GM12878 (cell line): ENCODE measurements around the gene IRF8. TPM values are rescaled to one million over a fixed set of nuclear protein-coding genes. Genes with fewer than 3 reads are reported as not detected.

Experiments used
- ATAC-seq: fragments of 200-7000 bp; cut with Tn5 transposase; 3 replicates; pipeline ENCODE4 v1.9.1; 2020; ENCODE audit warnings: mild to moderate bottlenecking, moderate library complexity
- BruUV-seq: library from RNA; stranded (reverse); fragments of 400-500 nt; replicated peaks from 2 replicates; lab custom pipeline; 2021; lab: Mats Ljungman, UMichigan
- CTCF ChIA-PET: fragments of 300-600 bp; sonication (Branson Sonifier 250); formaldehyde crosslinking; extraction: SDS; loops from one replicate; lab custom pipeline; 2021; ENCODE audit warnings: inconsistent platforms; lab: Yijun Ruan, JAX
- POLR2A ChIA-PET: fragments of 350-600 bp; formaldehyde crosslinking; extraction: SDS; loops from one replicate; lab custom pipeline; 2021; ENCODE audit warnings: inconsistent platforms; lab: Charles Lee
- RAD21 ChIA-PET: fragments of 300-600 bp; sonication (Branson Sonifier 250); formaldehyde crosslinking; loops from one replicate; lab custom pipeline; 2023; ENCODE audit warnings: antibody characterized with exemption; ENCODE audit not compliant: unreplicated experiment; lab: Charles Lee
- SMC1A ChIA-PET: fragments of 300-600 bp; sonication (Branson Sonifier 250); formaldehyde crosslinking; loops from one replicate; lab custom pipeline; 2023; ENCODE audit not compliant: unreplicated experiment, uncharacterized antibody; lab: Charles Lee
- DNase-seq: peaks from one replicate; pipeline ENCODE4 v3.0.0-alpha.2; 2011; ENCODE audit warnings: low read depth, low spot score
- FAIRE-seq: peaks from 3 replicates; lab custom pipeline; 2011; peaks lifted over from hg19 to GRCh38; lab: Jason Lieb, UNC
- H2AFZ ChIP-seq: 2 replicates; pipeline ENCODE4 v1.6.0; 2011; ENCODE audit warnings: low read depth, low read length, control low read depth; ENCODE audit not compliant: control insufficient read depth
- H3K27ac ChIP-seq: 2 replicates; pipeline ENCODE4 v1.5.1; 2011; ENCODE audit warnings: control low read depth; ENCODE audit not compliant: control insufficient read depth, insufficient read depth
- H3K27me3 ChIP-seq, 2 experiments: replicated peaks in 1 of 2; 2 replicates each; pipeline versions ENCODE4 v1.6.0 to v1.6.1; 2011; ENCODE audit warnings: low read length in 1 of 2; ENCODE audit not compliant: control insufficient read depth in 2 of 2, insufficient read depth in 2 of 2
- H3K36me3 ChIP-seq, 2 experiments: 2 replicates each; pipeline ENCODE4 v1.5.1; 2011; ENCODE audit warnings: low read length in 1 of 2; ENCODE audit not compliant: control insufficient read depth in 2 of 2, insufficient read depth in 2 of 2
- H3K4me1 ChIP-seq: 2 replicates; pipeline ENCODE4 v1.6.1; 2011; ENCODE audit warnings: mild to moderate bottlenecking, low read length, moderate library complexity, mixed read lengths; ENCODE audit not compliant: control insufficient read depth, insufficient read depth
- H3K4me2 ChIP-seq: 2 replicates; pipeline ENCODE4 v1.6.0; 2011; ENCODE audit warnings: control low read depth; ENCODE audit not compliant: control insufficient read depth, insufficient read depth
- H3K4me3 ChIP-seq: fragments of 200-600 bp; sonication (generic); 2 replicates; pipeline ENCODE4 v1.5.1; 2016
- H3K79me2 ChIP-seq: 2 replicates; pipeline ENCODE4 v1.6.0; 2011; ENCODE audit warnings: low read length; ENCODE audit not compliant: control insufficient read depth, insufficient read depth
- H3K9ac ChIP-seq: 2 replicates; pipeline ENCODE4 v1.8.0; 2011; ENCODE audit warnings: low read length, control low read depth, mixed read lengths; ENCODE audit not compliant: control insufficient read depth, insufficient read depth
- H3K9me3 ChIP-seq: replicated peaks from 3 replicates; pipeline ENCODE4 v1.5.1; 2011; ENCODE audit warnings: mild to moderate bottlenecking, low read length; ENCODE audit not compliant: control insufficient read depth, insufficient read depth
- H4K20me1 ChIP-seq: 2 replicates; pipeline ENCODE4 v1.6.0; 2011; ENCODE audit not compliant: control insufficient read depth, insufficient read depth
- SP1 ChIP-seq: IDR thresholded peaks from one replicate; pipeline ENCODE4 v1.6.1; 2011; ENCODE audit warnings: low read depth, low read length
- TBL1XR1 ChIP-seq: IDR thresholded peaks from 2 replicates; pipeline ENCODE4 v1.6.1; 2012; ENCODE audit warnings: low read depth, low read length, improper control_type of control experiment
- ZNF24 ChIP-seq: fragments of 450-650 bp; IDR thresholded peaks from 2 replicates; pipeline ENCODE4 v1.6.1; 2017; ENCODE audit warnings: antibody characterized with exemption, mild to moderate bottlenecking
- WGBS: methylation state at CpG from one replicate; pipeline ENCODE4 v1.1.6; 2016; ENCODE audit warnings: low lambda C conversion rate; ENCODE audit not compliant: insufficient replicate concordance, insufficient coverage; ENCODE audit errors: missing lambda C conversion rate; 5-methylcytosine and 5-hydroxymethylcytosine counted together
- in situ Hi-C: fragments of 300-500 bp; cut with MboI; formaldehyde crosslinking; loops from 9 replicates; pipeline ENCODE4 v1.14.3; 2018; ENCODE audit warnings: mixed read lengths
- intact Hi-C: fragments of 100-400 bp; cut with micrococcal nuclease; formaldehyde crosslinking; loops from one replicate; pipeline ENCODE4 v1.14.2; 2022; ENCODE audit not compliant: unreplicated experiment
- polyA plus RNA-seq, 11 experiments: library from polyadenylated mRNA; depleted of rRNA in 4 of 11; unstranded in 6 of 11; stranded (reverse) in 5 of 11; fragments of >200 nt; fragmentation: Nextera tagmentation in 4 of 11; fragmentation: Illumina TruSeq in 1 of 11; extraction: Ambion mirVana in 4 of 11; extraction: Trizol in 1 of 11; gene quantifications; 1 replicate in 1 of 11; 2 replicates in 10 of 11; pipeline versions ENCODE4 v1.2.1 to v1.2.3, GENCODE V29; 2011 to 2016; ENCODE audit warnings: inconsistent platforms in 2 of 11, missing spikeins in 2 of 11, low read depth in 1 of 11
- total RNA-seq, 4 experiments: library from RNA; depleted of rRNA in 3 of 4; stranded (reverse); fragments of >200 nt in 3 of 4; fragmentation: Illumina TruSeq in 1 of 4; extraction: Trizol in 1 of 4; gene quantifications; 2 replicates each; pipeline versions ENCODE4 v1.2.1 to v1.2.3, GENCODE V29; 2013 to 2021
- TF ChIP-seq, protein P1 (sequence below), 3 experiments: IDR thresholded peaks in 2 of 3; conservative IDR thresholded peaks in 1 of 3; 2 replicates each; pipeline ENCODE4 v1.5.1; 2011; ENCODE audit warnings: low read depth in 3 of 3, low read length in 3 of 3, mild to moderate bottlenecking in 3 of 3, control low read depth in 2 of 3, moderate library complexity in 2 of 3, inconsistent platforms in 1 of 3, mixed read lengths in 1 of 3; ENCODE audit not compliant: control insufficient read depth in 2 of 3, insufficient read depth in 1 of 3; ENCODE audit errors: extremely low read depth in 1 of 3

IRF8 gene
- total and polyA plus RNA-seq, 10 of the 15 experiments (the other 5 are each of a cell fraction or from before 2014, with no cell fraction given) = 17.1 to 237 (median 172) TPM

GRCh38 chr16:85892760-85893159 lies 6.2 kb upstream of the IRF8 start:
- RAD21 ChIA-PET = interaction anchor here (1.2 to 16.0 kb wide), 7 partner anchors 10 to 123 kb away, joined by 3 to 211 read pairs (median 5); no protein-coding TSS in a partner anchor
- intact Hi-C loops (no loop called here), in situ Hi-C loops (no loop called here)
- POLR2A ChIA-PET = interaction anchor here (0.6 to 1.5 kb wide), 2 partner anchors 9 to 80 kb away, joined by 3 to 5 read pairs; no protein-coding TSS in a partner anchor
- Histone ChIP-seq H3K9me3 (no peaks in the 10 kb centered on the region), H3K4me2 (no peak overlapping the region), H3K27ac (no peak overlapping the region), H2AFZ (no peak overlapping the region), H3K4me1 (peaks cover 16% of the 10 kb centered on the region), H3K9ac (no peak overlapping the region), H3K4me3 (no peak overlapping the region), H3K36me3 (no peaks in the 10 kb centered on the region), H3K79me2 (no peaks in the 10 kb centered on the region), H4K20me1 (no peaks in the 10 kb centered on the region), H3K27me3 (no peaks in the 10 kb centered on the region)
- WGBS = 65% methylated on average over 4 of the region's 4 CpGs
- ATAC-seq (no peak), FAIRE-seq (no peak), DNase-seq (no peak)
- TF ChIP-seq TBL1XR1 = no peak
- TF ChIP-seq, protein P1, sequence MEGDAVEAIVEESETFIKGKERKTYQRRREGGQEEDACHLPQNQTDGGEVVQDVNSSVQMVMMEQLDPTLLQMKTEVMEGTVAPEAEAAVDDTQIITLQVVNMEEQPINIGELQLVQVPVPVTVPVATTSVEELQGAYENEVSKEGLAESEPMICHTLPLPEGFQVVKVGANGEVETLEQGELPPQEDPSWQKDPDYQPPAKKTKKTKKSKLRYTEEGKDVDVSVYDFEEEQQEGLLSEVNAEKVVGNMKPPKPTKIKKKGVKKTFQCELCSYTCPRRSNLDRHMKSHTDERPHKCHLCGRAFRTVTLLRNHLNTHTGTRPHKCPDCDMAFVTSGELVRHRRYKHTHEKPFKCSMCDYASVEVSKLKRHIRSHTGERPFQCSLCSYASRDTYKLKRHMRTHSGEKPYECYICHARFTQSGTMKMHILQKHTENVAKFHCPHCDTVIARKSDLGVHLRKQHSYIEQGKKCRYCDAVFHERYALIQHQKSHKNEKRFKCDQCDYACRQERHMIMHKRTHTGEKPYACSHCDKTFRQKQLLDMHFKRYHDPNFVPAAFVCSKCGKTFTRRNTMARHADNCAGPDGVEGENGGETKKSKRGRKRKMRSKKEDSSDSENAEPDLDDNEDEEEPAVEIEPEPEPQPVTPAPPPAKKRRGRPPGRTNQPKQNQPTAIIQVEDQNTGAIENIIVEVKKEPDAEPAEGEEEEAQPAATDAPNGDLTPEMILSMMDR (IDR thresholded peaks at IDR 0.05 in 2 of 3, conservative IDR thresholded peaks at IDR 0.05 in 1 of 3; ENCODE audit: control insufficient read depth in 2 of 3, extremely low read depth in 1 of 3, insufficient read depth in 1 of 3, low read depth in 3 of 3, low read length in 3 of 3) = no peak
- no peak for TF ChIP-seq ZNF24
- no peak for TF ChIP-seq SP1
- CTCF ChIA-PET = interaction anchor here (0.8 to 14.0 kb wide), 6 partner anchors 10 to 94 kb away, joined by 3 to 295 read pairs (median 4); no protein-coding TSS in a partner anchor
- no TSS peak for BruUV-seq
- SMC1A ChIA-PET = interaction anchor here (1.2 to 14.8 kb wide), 7 partner anchors 8 to 120 kb away, joined by 3 to 187 read pairs (median 6); no protein-coding TSS in a partner anchor
